Ascending aorta (tissue), 2 donors: ENCODE data around the gene CX3CL1. TPM values are rescaled to one million over a fixed set of nuclear protein-coding genes. Genes with fewer than 3 reads are reported as not detected.

Experiments used
- DNase-seq, 2 donors: peaks; one replicate each; pipeline ENCODE4 v3.0.0-alpha.2; 2019; ENCODE audit warnings: low spot score in 2 of 2
- H3K27ac ChIP-seq, 2 donors: fragments of 200-600 bp; sonication (generic); one replicate each; pipeline ENCODE4 v1.5.1; 2016 to 2017; ENCODE audit warnings: mild to moderate bottlenecking in 1 of 2
- H3K27me3 ChIP-seq: fragments of 200-600 bp; sonication (generic); one replicate; pipeline ENCODE4 v1.5.1; 2017
- H3K36me3 ChIP-seq, 2 donors: fragments of 200-600 bp; sonication (generic); one replicate each; pipeline ENCODE4 v1.5.1; 2016
- H3K4me1 ChIP-seq, 2 donors: fragments of 200-600 bp; sonication (generic); one replicate each; pipeline ENCODE4 v1.5.1; 2016 to 2017; ENCODE audit warnings: mild to moderate bottlenecking in 1 of 2
- H3K4me3 ChIP-seq, 2 donors: fragments of 200-600 bp; sonication (generic); one replicate each; pipeline ENCODE4 v1.5.1; 2016 to 2017; ENCODE audit warnings: mild to moderate bottlenecking in 1 of 2
- H3K9me3 ChIP-seq, 2 donors: fragments of 200-600 bp; sonication (generic); one replicate each; pipeline ENCODE4 v1.5.1; 2016
- intact Hi-C: fragments of 100-400 bp; cut with DNase I; formaldehyde crosslinking; loops from one replicate; pipeline ENCODE4 v1.15.1; 2023
- total RNA-seq: library from RNA; depleted of rRNA; stranded (reverse); fragments of >200 nt; gene quantifications from one replicate; pipeline ENCODE4 v1.1.0, GENCODE V29; 2016
- TF ChIP-seq, protein P1 (sequence below), 3 experiments: fragments of 200-600 bp in 2 of 3; fragments of 450-650 bp in 1 of 3; sonication (generic) in 2 of 3; IDR thresholded peaks; one replicate each; pipeline ENCODE4 v1.5.1; 2016 to 2019; ENCODE audit warnings: antibody characterized with exemption in 3 of 3, mild to moderate bottlenecking in 1 of 3, moderate library complexity in 1 of 3

CX3CL1 gene
- total RNA-seq, 1 donor from 2014 or later = 251 TPM

DNA sequence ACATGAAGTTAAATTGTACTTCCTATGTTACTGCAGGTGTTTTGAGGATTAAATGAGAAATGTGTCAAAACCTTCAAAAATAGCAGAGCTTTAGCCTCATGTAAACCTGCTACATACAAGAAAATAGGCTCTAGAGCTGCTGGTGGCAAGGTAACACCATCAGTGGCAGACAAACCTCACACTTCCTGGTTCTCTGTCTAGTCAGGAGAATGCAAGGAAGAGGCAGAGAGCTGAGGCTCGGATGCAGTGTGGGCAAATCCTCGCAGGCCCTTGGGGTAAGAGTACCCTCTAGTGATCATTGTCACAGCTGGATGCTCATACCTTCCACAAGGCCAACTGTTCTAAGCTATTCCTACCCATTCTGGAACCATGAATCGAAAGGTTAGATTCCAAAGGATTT, 60.7 kb downstream of the CX3CL1 start:
- Histone ChIP-seq H3K36me3 (peaks cover 81 to 92% of the 10 kb centered on the region in 2 donors), H3K27ac (no peak overlapping the region), H3K9me3 (no peaks in the 10 kb centered on the region), H3K4me1 (no peaks in the 10 kb centered on the region), H3K4me3 (no peak overlapping the region), H3K27me3 (no peaks in the 10 kb centered on the region)
- TF ChIP-seq, protein P1, sequence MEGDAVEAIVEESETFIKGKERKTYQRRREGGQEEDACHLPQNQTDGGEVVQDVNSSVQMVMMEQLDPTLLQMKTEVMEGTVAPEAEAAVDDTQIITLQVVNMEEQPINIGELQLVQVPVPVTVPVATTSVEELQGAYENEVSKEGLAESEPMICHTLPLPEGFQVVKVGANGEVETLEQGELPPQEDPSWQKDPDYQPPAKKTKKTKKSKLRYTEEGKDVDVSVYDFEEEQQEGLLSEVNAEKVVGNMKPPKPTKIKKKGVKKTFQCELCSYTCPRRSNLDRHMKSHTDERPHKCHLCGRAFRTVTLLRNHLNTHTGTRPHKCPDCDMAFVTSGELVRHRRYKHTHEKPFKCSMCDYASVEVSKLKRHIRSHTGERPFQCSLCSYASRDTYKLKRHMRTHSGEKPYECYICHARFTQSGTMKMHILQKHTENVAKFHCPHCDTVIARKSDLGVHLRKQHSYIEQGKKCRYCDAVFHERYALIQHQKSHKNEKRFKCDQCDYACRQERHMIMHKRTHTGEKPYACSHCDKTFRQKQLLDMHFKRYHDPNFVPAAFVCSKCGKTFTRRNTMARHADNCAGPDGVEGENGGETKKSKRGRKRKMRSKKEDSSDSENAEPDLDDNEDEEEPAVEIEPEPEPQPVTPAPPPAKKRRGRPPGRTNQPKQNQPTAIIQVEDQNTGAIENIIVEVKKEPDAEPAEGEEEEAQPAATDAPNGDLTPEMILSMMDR (IDR thresholded peaks at IDR 0.05) = no peak
- DNase-seq = no peak
- intact Hi-C loops = no loop called here

DNA sequence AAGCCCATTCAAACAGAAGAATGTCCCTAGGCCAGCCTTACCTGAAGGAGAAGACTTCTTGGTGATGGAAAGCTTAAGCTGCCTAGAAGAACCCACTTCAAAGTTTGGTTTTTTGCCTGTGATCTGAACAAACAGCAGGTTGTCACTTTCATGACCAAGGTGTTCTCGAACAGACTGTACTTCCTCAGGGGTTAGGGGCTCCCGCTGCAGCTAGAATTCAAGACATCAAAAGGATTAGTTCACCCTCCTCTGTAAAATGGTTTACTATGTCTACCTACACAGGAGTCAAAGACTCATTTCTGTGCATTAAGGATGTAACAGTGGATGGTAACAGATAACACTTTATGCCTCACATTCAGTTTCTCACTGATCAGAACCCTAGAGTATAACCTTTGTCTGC, 61.7 kb downstream of the CX3CL1 start:
- Histone ChIP-seq H3K4me1 (no peaks in the 10 kb centered on the region), H3K36me3 (peaks cover 72 to 91% of the 10 kb centered on the region in 2 donors), H3K27ac (no peak overlapping the region), H3K4me3 (no peak overlapping the region), H3K27me3 (no peaks in the 10 kb centered on the region), H3K9me3 (no peaks in the 10 kb centered on the region)
- TF ChIP-seq, protein P1 (IDR thresholded peaks at IDR 0.05) = no peak
- no peak for DNase-seq
- intact Hi-C loops = no loop called here

Other genes with a start within 250 kb of the CX3CL1 start
- 32.6 TPM for gene PSME3IP1, start 186.5 kb upstream of the CX3CL1 start, total RNA-seq
- 29.3 TPM for gene RSPRY1, start 186.2 kb upstream of the CX3CL1 start, total RNA-seq
- 44.1 TPM for gene ARL2BP, start 127.2 kb upstream of the CX3CL1 start, total RNA-seq
- 0.21 TPM for gene PLLP, start 87.8 kb upstream of the CX3CL1 start, total RNA-seq
- not detected for gene CCL22, start 13.7 kb upstream of the CX3CL1 start, total RNA-seq
- not detected for gene CCL17, start 32.3 kb downstream of the CX3CL1 start, total RNA-seq
- gene CIAPIN1, start 74.9 kb downstream of the CX3CL1 start, total RNA-seq = 28.7 TPM
- 35.7 TPM for gene COQ9, start 75.0 kb downstream of the CX3CL1 start, total RNA-seq
- 110 TPM for gene POLR2C, start 90.2 kb downstream of the CX3CL1 start, total RNA-seq
- 40.2 TPM for gene DOK4, start 114.0 kb downstream of the CX3CL1 start, total RNA-seq
- gene CCDC102A, start 164.1 kb downstream of the CX3CL1 start, total RNA-seq = 13.7 TPM
- gene ADGRG5, start 170.2 kb downstream of the CX3CL1 start, total RNA-seq = not detected